Brain microvascular endothelial cell (primary cell): ENCODE results near the gene PGAP2.
A peak's percentile ranks its signal among the peaks of the same experiment; 100 is the strongest.
"Not testable (repeated sequence)": the region's sequence is repeated elsewhere in the genome, so short reads cannot be mapped to it uniquely, and the experiment has no call there.

Source experiments
- DNase-seq: peaks from one replicate; pipeline ENCODE4 v3.0.0-alpha.2; 2020
- H3K27ac ChIP-seq: fragments of 250-450 bp; sonication (Bioruptor Pico); 2 replicates; pipeline ENCODE4 v1.5.1; 2020; ENCODE audit warnings: mild to moderate bottlenecking, moderate library complexity
- H3K27me3 ChIP-seq: fragments of 250-450 bp; sonication (Bioruptor Pico); replicated peaks from 2 replicates; pipeline ENCODE4 v1.5.1; 2020; ENCODE audit warnings: mild to moderate bottlenecking
- H3K36me3 ChIP-seq: fragments of 250-450 bp; sonication (Bioruptor Pico); replicated peaks from 2 replicates; pipeline ENCODE4 v1.5.1; 2020; ENCODE audit warnings: mild to moderate bottlenecking
- H3K4me3 ChIP-seq: 2 replicates; pipeline ENCODE4 v1.5.1; 2011; ENCODE audit warnings: low read depth, mild to moderate bottlenecking, control low read depth, low read length, moderate library complexity
- CTCF ChIP-seq: IDR thresholded peaks from 2 replicates; pipeline ENCODE4 v1.5.1; 2011; ENCODE audit warnings: low read depth, mild to moderate bottlenecking, moderate library complexity, low read length, control low read depth, inconsistent platforms; ENCODE audit errors: missing control alignments
- in situ Hi-C: cut with HindIII; loops from 2 replicates; pipeline ENCODE4 v1.10.0; 2017; ENCODE audit warnings: low sequenced_read_pairs, low pct_ligation_motif_present

Gene PGAP2

GRCh38 chr11:3807909-3808860 is at the start of gene PGAP2:
Gene PGAP2 (plus strand): TSS chr11:3808560. CDS start chr11:3811260, 2,700 bp downstream.
- Histone ChIP-seq H3K27ac (no peak within 1 kb of the TSS), H3K36me3 (no peaks in the 10 kb centered on the region), H3K4me3 (peak within 1 kb of the TSS; percentile 79), H3K27me3 (no peaks in the 10 kb centered on the region)
- TF ChIP-seq CTCF, result peak; percentile 85
- DNase-seq, result peak; percentile 49
- in situ Hi-C loops, result no loop called here

GRCh38 chr11:3764266-3764665 is 44.1 kb upstream of the PGAP2 start:
- Histone ChIP-seq H3K27me3 (no peaks in the 10 kb centered on the region), H3K27ac (no peak overlapping the region), H3K36me3 (peaks cover 86% of the 10 kb centered on the region), H3K4me3 (no peak overlapping the region)
- TF ChIP-seq CTCF, result no peak
- DNase-seq, result no peak
- in situ Hi-C loops, result no loop called here

- in situ Hi-C loops, H3K27me3 ChIP-seq, DNase-seq, H3K4me3 ChIP-seq, H3K27ac ChIP-seq: not testable (repeated sequence)
- H3K36me3 ChIP-seq, result peaks cover 85% of the 10 kb centered on the region
Measured at GRCh38 chr11:3766836-3767235, 41.5 kb upstream of the PGAP2 start.

- in situ Hi-C loops, result no loop called here
- H3K27ac ChIP-seq, result no peak overlapping the region
- H3K27me3 ChIP-seq, result no peaks in the 10 kb centered on the region
- H3K4me3 ChIP-seq, result no peak overlapping the region
- no peak for TF ChIP-seq CTCF
- H3K36me3 ChIP-seq, result peaks cover 87% of the 10 kb centered on the region
- no peak for DNase-seq
Measured at GRCh38 chr11:3767536-3767935, 40.8 kb upstream of the PGAP2 start.

- no peak for DNase-seq
- TF ChIP-seq CTCF, result no peak
- Histone ChIP-seq H3K4me3 (no peak overlapping the region), H3K27ac (no peak overlapping the region), H3K36me3 (peaks cover 67% of the 10 kb centered on the region), H3K27me3 (no peaks in the 10 kb centered on the region)
- in situ Hi-C loops, result no loop called here
Measured at GRCh38 chr11:3773180-3773579, 35.2 kb upstream of the PGAP2 start.

- Histone ChIP-seq H3K27me3 (no peaks in the 10 kb centered on the region), H3K27ac (no peak overlapping the region), H3K4me3 (no peak overlapping the region), H3K36me3 (peaks cover 65% of the 10 kb centered on the region)
- no peak for TF ChIP-seq CTCF
- in situ Hi-C loops, result no loop called here
- DNase-seq, result no peak
Measured at GRCh38 chr11:3775736-3776406, 32.5 kb upstream of the PGAP2 start.
